Smooth muscle cell (in vitro differentiated cells): ENCODE results near the gene GALK2. TPM values are rescaled to one million over a fixed set of nuclear protein-coding genes. Genes with fewer than 3 reads are reported as not detected.

Experiments
- DNase-seq: peaks from one replicate; lab custom pipeline; 2025; ENCODE audit not compliant: unreplicated experiment; lab: John Stamatoyannopoulos, UW
- H2AFZ ChIP-seq: fragments of 200-600 bp; sonication (generic); 2 replicates; pipeline ENCODE4 v1.6.0; 2016; ENCODE audit warnings: antibody characterized with exemption, low read depth, mild to moderate bottlenecking
- H3F3A ChIP-seq: fragments of 200-600 bp; sonication (generic); 2 replicates; pipeline ENCODE4 v1.6.0; 2017; ENCODE audit warnings: antibody characterized with exemption, low read depth
- H3K27ac ChIP-seq: fragments of 200-600 bp; sonication (generic); 2 replicates; pipeline ENCODE4 v1.5.1; 2016; ENCODE audit warnings: low read depth, mild to moderate bottlenecking
- H3K27me3 ChIP-seq: fragments of 200-600 bp; sonication (generic); 2 replicates; pipeline ENCODE4 v1.6.1; 2016; ENCODE audit warnings: low read depth, mild to moderate bottlenecking
- H3K36me3 ChIP-seq: fragments of 200-600 bp; sonication (generic); 2 replicates; pipeline ENCODE4 v1.5.1; 2016; ENCODE audit warnings: low read depth
- H3K4me1 ChIP-seq: fragments of 200-600 bp; sonication (generic); 2 replicates; pipeline ENCODE4 v1.5.1; 2016; ENCODE audit warnings: low read depth
- H3K4me2 ChIP-seq: fragments of 200-600 bp; sonication (generic); 2 replicates; pipeline ENCODE4 v1.6.0; 2016; ENCODE audit warnings: mild to moderate bottlenecking
- H3K4me3 ChIP-seq: fragments of 200-600 bp; sonication (generic); 2 replicates; pipeline ENCODE4 v1.5.1; 2016; ENCODE audit warnings: mild to moderate bottlenecking
- H3K79me2 ChIP-seq: fragments of 200-600 bp; sonication (generic); 2 replicates; pipeline ENCODE4 v1.6.0; 2016; ENCODE audit warnings: low read depth, mild to moderate bottlenecking
- H3K9ac ChIP-seq: fragments of 200-600 bp; sonication (generic); 2 replicates; pipeline ENCODE4 v1.6.0; 2016; ENCODE audit warnings: low read depth
- H3K9me3 ChIP-seq: fragments of 200-600 bp; sonication (generic); replicated peaks from 2 replicates; pipeline ENCODE4 v1.5.1; 2016; ENCODE audit warnings: low read depth
- H4K20me1 ChIP-seq: fragments of 200-600 bp; sonication (generic); 2 replicates; pipeline ENCODE4 v1.6.0; 2016; ENCODE audit warnings: low read depth
- WGBS: methylation state at CpG from one replicate; pipeline ENCODE4 v1.1.7; 2016; ENCODE audit warnings: low lambda C conversion rate; 5-methylcytosine and 5-hydroxymethylcytosine counted together
- polyA plus RNA-seq: library from polyadenylated mRNA; unstranded; fragments of >200 nt; fragmentation: Nextera tagmentation; extraction: Ambion mirVana; gene quantifications from 2 replicates; pipeline ENCODE4 v1.2.1, GENCODE V29; 2016
- total RNA-seq: library from RNA; depleted of rRNA; stranded (reverse); fragments of >200 nt; gene quantifications from 2 replicates; pipeline ENCODE4 v1.2.3, GENCODE V29; 2014
- TF ChIP-seq, protein P1 (sequence below): fragments of 200-600 bp; sonication (generic); IDR thresholded peaks from 2 replicates; pipeline ENCODE4 v1.5.1; 2017; ENCODE audit warnings: borderline replicate concordance, mild to moderate bottlenecking, antibody characterized with exemption; ENCODE audit not compliant: insufficient read depth, poor library complexity, severe bottlenecking

The GALK2 gene
- total and polyA plus RNA-seq, 2 experiments from 2014 or later, result 24.4 to 33.4 TPM

DNA sequence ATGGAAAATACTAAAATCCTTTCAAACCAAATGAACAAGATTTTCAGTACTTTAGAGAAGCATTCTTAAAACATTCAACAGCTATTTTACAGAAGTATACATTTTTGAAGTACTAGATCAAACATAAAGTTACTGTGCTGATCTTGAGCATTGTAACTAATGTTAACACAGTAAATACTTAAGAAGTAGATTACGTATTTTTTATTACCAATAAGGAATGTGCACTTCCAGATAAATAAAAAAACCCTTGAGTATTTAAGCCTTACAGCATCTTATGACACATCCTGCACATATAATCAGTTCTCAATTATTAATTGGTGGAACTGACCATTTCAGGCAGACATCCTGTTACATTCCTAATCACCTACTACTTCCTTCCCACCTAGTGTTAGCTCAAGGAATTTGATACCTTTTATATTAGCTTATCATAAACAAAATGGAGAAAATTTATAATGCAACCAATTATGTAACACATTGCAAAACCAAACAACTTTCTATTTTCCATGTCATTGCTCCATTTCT is 47.4 kb upstream of the GALK2 start:
- Histone ChIP-seq H4K20me1 (no peaks in the 10 kb centered on the region), H3K9me3 (no peaks in the 10 kb centered on the region), H3K27ac (no peak overlapping the region), H3K4me3 (no peak overlapping the region), H2AFZ (no peak overlapping the region), H3K27me3 (no peaks in the 10 kb centered on the region), H3K79me2 (no peaks in the 10 kb centered on the region), H3K4me1 (no peaks in the 10 kb centered on the region), H3F3A (peaks cover 10% of the 10 kb centered on the region), H3K9ac (no peak overlapping the region), H3K4me2 (no peak overlapping the region), H3K36me3 (peaks cover 10% of the 10 kb centered on the region)
- TF ChIP-seq, protein P1, sequence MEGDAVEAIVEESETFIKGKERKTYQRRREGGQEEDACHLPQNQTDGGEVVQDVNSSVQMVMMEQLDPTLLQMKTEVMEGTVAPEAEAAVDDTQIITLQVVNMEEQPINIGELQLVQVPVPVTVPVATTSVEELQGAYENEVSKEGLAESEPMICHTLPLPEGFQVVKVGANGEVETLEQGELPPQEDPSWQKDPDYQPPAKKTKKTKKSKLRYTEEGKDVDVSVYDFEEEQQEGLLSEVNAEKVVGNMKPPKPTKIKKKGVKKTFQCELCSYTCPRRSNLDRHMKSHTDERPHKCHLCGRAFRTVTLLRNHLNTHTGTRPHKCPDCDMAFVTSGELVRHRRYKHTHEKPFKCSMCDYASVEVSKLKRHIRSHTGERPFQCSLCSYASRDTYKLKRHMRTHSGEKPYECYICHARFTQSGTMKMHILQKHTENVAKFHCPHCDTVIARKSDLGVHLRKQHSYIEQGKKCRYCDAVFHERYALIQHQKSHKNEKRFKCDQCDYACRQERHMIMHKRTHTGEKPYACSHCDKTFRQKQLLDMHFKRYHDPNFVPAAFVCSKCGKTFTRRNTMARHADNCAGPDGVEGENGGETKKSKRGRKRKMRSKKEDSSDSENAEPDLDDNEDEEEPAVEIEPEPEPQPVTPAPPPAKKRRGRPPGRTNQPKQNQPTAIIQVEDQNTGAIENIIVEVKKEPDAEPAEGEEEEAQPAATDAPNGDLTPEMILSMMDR, result no peak
- 91% methylated on average over 1 of the region's 1 CpG for WGBS
- DNase-seq, result no peak

DNA sequence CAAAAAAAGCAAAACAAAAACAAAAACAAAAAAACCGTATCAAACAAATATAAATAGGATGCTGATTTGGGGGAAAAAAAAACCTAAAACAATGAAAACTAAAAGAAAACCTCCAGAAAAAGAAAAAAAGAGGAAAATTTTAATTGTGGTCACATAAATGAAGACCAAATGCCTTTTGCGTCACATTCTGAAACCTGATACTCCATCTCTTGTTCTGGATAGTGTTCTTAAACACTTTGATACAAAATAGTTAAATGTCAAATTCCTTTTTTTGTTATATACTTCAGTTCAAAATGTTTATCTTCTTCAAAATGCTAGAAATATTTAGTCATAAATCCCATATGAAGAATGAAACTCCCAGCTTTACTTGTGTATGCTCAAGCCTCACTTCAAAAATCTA is 45.7 kb upstream of the GALK2 start:
- Histone ChIP-seq H3K27me3 (no peaks in the 10 kb centered on the region), H3K27ac (no peak overlapping the region), H3K9ac (no peak overlapping the region), H4K20me1 (no peaks in the 10 kb centered on the region), H3K4me2 (no peak overlapping the region), H3K9me3 (no peaks in the 10 kb centered on the region), H3K36me3 (peaks cover 21% of the 10 kb centered on the region), H3K79me2 (no peaks in the 10 kb centered on the region), H3K4me3 (no peak overlapping the region), H3K4me1 (no peaks in the 10 kb centered on the region), H2AFZ (no peak overlapping the region), H3F3A (peaks cover 10% of the 10 kb centered on the region)
- no peak for DNase-seq
- TF ChIP-seq, protein P1, result no peak
- WGBS, result 69% methylated on average over 2 of the region's 2 CpGs

DNA sequence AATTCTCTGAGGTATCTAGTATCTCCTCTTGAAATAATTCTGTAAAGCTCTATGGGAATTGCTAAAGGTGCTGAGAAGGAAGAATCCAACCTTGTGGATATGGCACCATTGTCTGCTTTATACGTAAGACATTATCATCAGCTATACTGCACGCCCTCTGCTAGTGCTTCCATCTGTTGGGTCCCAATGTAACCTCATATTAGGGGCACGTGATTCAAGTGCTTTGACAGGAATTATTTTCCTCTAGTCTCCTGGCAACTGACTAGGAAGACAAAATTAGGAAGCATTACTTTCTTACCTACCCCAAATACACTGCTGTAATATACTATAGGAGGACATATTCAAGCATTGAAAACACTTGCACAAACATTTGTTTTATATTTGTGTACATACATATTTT is 38.6 kb upstream of the GALK2 start:
- DNase-seq, result no peak
- Histone ChIP-seq H3K27ac (no peak overlapping the region), H3K27me3 (no peaks in the 10 kb centered on the region), H3K4me2 (no peak overlapping the region), H3K4me1 (no peaks in the 10 kb centered on the region), H2AFZ (no peak overlapping the region), H3K4me3 (no peak overlapping the region), H3K9ac (no peak overlapping the region), H3K9me3 (no peaks in the 10 kb centered on the region), H3K79me2 (peaks cover 3% of the 10 kb centered on the region), H3K36me3 (peaks cover 63% of the 10 kb centered on the region), H3F3A (no peaks in the 10 kb centered on the region), H4K20me1 (no peaks in the 10 kb centered on the region)
- 88% methylated on average over 3 of the region's 3 CpGs for WGBS
- TF ChIP-seq, protein P1, result no peak

DNA sequence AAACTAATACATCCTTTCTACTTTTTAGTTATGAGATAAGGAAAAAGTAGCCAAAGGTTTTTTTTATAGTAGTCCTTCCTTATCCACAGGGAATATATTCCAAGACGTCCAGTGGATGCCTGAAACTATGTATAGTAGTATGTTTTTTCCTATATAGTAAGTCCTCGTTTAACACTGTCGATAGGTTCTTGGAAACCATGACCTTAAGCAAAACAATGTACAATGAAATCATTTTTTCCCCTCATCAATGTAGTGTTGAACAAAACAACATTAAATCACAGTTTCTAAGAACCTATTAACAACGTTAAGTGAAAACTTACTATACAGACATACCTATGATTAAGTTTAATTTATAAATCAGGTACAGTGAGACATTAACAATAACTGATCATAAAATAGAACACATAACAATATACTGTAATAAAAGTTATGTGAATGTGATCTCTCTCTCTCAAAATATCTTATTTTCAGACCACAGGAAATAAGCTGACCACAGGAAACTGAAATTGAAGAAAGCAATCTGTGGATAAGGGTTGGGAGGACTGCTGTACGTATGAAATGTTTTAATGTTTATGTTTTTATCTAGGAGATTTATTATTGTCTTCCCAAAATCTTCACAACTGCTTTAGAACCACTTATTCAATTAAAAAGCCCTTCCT is 35.2 kb upstream of the GALK2 start:
- Histone ChIP-seq H3K4me2 (no peak overlapping the region), H3K4me3 (no peak overlapping the region), H3F3A (no peaks in the 10 kb centered on the region), H3K27ac (no peak overlapping the region), H3K9ac (no peak overlapping the region), H3K4me1 (peaks cover 5% of the 10 kb centered on the region), H3K36me3 (peaks cover 45% of the 10 kb centered on the region), H3K27me3 (no peaks in the 10 kb centered on the region), H3K9me3 (no peaks in the 10 kb centered on the region), H3K79me2 (peaks cover 3% of the 10 kb centered on the region), H4K20me1 (peaks cover 17% of the 10 kb centered on the region), H2AFZ (no peak overlapping the region)
- TF ChIP-seq, protein P1, result no peak
- WGBS, result 95% methylated on average over 5 of the region's 5 CpGs
- DNase-seq, result no peak
